Spinal cord (tissue), 10 donors: Measurements from ENCODE around the gene PDE3B. TPM values are rescaled to one million over a fixed set of nuclear protein-coding genes. Genes with fewer than 3 reads are reported as not detected.
"Not testable (repeated sequence)": the region's sequence is repeated elsewhere in the genome, so short reads cannot be mapped to it uniquely, and the experiment has no call there.

ENCODE experiments used
- DNase-seq, 6 donors: peaks; one replicate each; pipeline versions ENCODE4 v3.0.0 to v3.0.0-alpha.2; 2013 to 2015; ENCODE audit warnings: low spot score in 6 of 6, low read depth in 4 of 6
- H3K27ac ChIP-seq: one replicate; pipeline ENCODE4 v1.5.1; 2013; ENCODE audit warnings: low read depth, low read length, control low read depth
- H3K27me3 ChIP-seq: one replicate; pipeline ENCODE4 v1.6.1; 2013; ENCODE audit warnings: low read length; ENCODE audit not compliant: control insufficient read depth, insufficient read depth
- H3K36me3 ChIP-seq: one replicate; pipeline ENCODE4 v1.6.1; 2013; ENCODE audit warnings: low read length; ENCODE audit not compliant: control insufficient read depth, insufficient read depth
- H3K4me1 ChIP-seq: one replicate; pipeline ENCODE4 v1.6.1; 2013; ENCODE audit warnings: low read length; ENCODE audit not compliant: control insufficient read depth, insufficient read depth
- H3K4me3 ChIP-seq: one replicate; pipeline ENCODE4 v1.5.1; 2013; ENCODE audit warnings: low read depth, low read length, control low read depth
- H3K9me3 ChIP-seq: one replicate; pipeline ENCODE4 v1.6.1; 2013; ENCODE audit warnings: low read length; ENCODE audit not compliant: control insufficient read depth, insufficient read depth
- WGBS: methylation state at CpG from one replicate; pipeline ENCODE4 v1.1.5; 2013; ENCODE audit warnings: missing lambda C conversion rate; ENCODE audit not compliant: insufficient coverage; 5-methylcytosine and 5-hydroxymethylcytosine counted together
- polyA plus RNA-seq, 2 donors: library from polyadenylated mRNA; unstranded; fragments of 120-200 nt; gene quantifications; one replicate each; pipeline ENCODE4 v1.2.1, GENCODE V29; 2013; ENCODE audit not compliant: insufficient read length in 2 of 2
- total RNA-seq, 2 donors: library from RNA; depleted of rRNA in 1 of 2; stranded (reverse); fragments of 120-200 nt in 1 of 2; fragments of >200 nt in 1 of 2; gene quantifications; one replicate each; pipeline versions ENCODE4 v1.2.3 to v1.2.4, GENCODE V29; 2013 to 2014
- donor health status: healthy.

Gene PDE3B
- total and polyA plus RNA-seq, 4 donors, result 9.8 to 37.7 (median 14.7) TPM

GRCh38 chr11:14883683-14884082 is 240.1 kb downstream of the PDE3B start:
- not testable (repeated sequence) for H3K9me3 ChIP-seq, H3K36me3 ChIP-seq, DNase-seq, H3K27ac ChIP-seq, H3K4me1 ChIP-seq, H3K27me3 ChIP-seq, H3K4me3 ChIP-seq
- WGBS, result no CpG with 5 or more reads among the region's 1 CpG

DNA sequence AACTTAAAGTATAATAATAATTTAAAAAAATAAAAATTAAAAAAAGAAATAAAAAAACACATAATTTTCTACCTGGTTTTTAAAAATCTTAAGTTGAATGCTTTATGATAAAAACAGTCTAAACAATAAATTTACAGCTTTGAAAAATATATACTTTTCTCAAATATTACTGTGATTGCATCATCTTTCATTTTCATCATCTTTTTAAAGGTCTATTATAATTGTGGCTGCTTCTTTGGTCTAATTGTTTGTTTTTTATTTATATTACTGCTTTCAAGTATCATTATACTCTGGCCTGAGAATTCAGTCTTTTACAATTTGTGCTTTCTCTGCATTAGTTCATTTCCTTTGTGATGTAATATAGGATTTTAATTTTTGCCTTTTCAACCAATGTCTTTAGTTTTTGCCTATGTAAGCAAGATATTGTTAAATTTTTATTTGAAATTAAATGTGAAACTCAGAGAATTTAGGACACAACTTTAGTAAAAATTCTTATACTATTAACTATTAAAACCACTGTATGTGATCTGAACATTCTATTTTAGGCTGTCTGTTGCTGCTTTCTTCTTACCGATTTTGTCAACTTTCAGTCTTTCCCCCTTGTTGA is 241.2 kb downstream of the PDE3B start:
- WGBS, result no CpG with 5 or more reads among the region's 1 CpG

GRCh38 chr11:14886513-14886912 is 242.9 kb downstream of the PDE3B start:
- WGBS, result no CpG with 5 or more reads among the region's 1 CpG
- DNase-seq, result no peak
- Histone ChIP-seq H3K4me3 (no peak overlapping the region), H3K4me1 (peaks cover 15% of the 10 kb centered on the region), H3K27ac (no peak overlapping the region), H3K9me3 (no peaks in the 10 kb centered on the region), H3K27me3 (no peaks in the 10 kb centered on the region), H3K36me3 (no peaks in the 10 kb centered on the region)

More for the DNA sequence above, 241.2 kb downstream of the PDE3B start:
- DNase-seq, result no peak
- no peaks in the 10 kb centered on the region for H3K9me3 ChIP-seq
- peaks cover under 1% of the 10 kb centered on the region for H3K4me1 ChIP-seq
- no peaks in the 10 kb centered on the region for H3K27me3 ChIP-seq
- no peaks in the 10 kb centered on the region for H3K36me3 ChIP-seq
- no peak overlapping the region for H3K4me3 ChIP-seq
- H3K27ac ChIP-seq, result no peak overlapping the region

GRCh38 chr11:14891143-14892035 is 247.8 kb downstream of the PDE3B start:
- Histone ChIP-seq H3K36me3 (no peaks in the 10 kb centered on the region), H3K4me3 (peak overlapping the region; percentile 97), H3K4me1 (peaks cover 24% of the 10 kb centered on the region), H3K9me3 (no peaks in the 10 kb centered on the region), H3K27me3 (no peaks in the 10 kb centered on the region), H3K27ac (peak overlapping the region; percentile 79)
- DNase-seq, result peak; percentile 79 to 97 (median 87)
- under 1% methylated on average over 67 of the region's 67 CpGs for WGBS

- peak; percentile 84 to 98 (median 86) for DNase-seq
- H3K4me1 ChIP-seq, result peaks cover 24% of the 10 kb centered on the region
- peak within 1 kb of the TSS; percentile 97 for H3K4me3 ChIP-seq
- H3K36me3 ChIP-seq, result no peaks in the 10 kb centered on the region
- H3K9me3 ChIP-seq, result no peaks in the 10 kb centered on the region
- WGBS, result 0% methylated on average over 36 of the region's 36 CpGs
- H3K27ac ChIP-seq, result peak within 1 kb of the TSS; percentile 79
- no peaks in the 10 kb centered on the region for H3K27me3 ChIP-seq
These were observed 248.5 kb downstream of the PDE3B start, which contains the start of gene CYP2R1 for GRCh38 chr11:14892036-14892556. Gene CYP2R1 (minus strand): TSS chr11:14892231. CDS start chr11:14892205, 26 bp downstream.

DNA sequence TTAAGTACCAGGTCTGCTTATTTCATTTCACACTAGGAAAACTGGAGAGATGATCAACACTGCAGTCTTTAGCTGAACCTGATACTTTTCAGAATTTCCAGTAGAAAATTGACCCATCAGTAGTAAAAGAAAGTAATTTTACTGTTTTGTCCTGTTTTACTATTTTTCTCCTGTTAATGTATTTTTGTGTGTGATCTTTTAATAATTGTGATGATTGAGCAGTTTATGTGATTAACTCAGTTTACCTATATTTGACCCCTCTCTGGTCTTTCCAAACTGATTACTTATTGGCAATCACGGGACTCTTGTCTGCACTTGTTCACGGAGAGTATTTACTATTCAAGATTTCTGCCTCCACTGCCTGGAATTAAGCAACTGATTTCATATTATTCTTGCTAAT is 249.0 kb downstream of the PDE3B start:
- no peaks in the 10 kb centered on the region for H3K9me3 ChIP-seq
- DNase-seq, result no peak
- no peak overlapping the region for H3K27ac ChIP-seq
- H3K4me3 ChIP-seq, result peak overlapping the region; percentile 97
- no peaks in the 10 kb centered on the region for H3K36me3 ChIP-seq
- H3K27me3 ChIP-seq, result no peaks in the 10 kb centered on the region
- H3K4me1 ChIP-seq, result peaks cover 24% of the 10 kb centered on the region
- no CpG with 5 or more reads among the region's 2 CpGs for WGBS

DNA sequence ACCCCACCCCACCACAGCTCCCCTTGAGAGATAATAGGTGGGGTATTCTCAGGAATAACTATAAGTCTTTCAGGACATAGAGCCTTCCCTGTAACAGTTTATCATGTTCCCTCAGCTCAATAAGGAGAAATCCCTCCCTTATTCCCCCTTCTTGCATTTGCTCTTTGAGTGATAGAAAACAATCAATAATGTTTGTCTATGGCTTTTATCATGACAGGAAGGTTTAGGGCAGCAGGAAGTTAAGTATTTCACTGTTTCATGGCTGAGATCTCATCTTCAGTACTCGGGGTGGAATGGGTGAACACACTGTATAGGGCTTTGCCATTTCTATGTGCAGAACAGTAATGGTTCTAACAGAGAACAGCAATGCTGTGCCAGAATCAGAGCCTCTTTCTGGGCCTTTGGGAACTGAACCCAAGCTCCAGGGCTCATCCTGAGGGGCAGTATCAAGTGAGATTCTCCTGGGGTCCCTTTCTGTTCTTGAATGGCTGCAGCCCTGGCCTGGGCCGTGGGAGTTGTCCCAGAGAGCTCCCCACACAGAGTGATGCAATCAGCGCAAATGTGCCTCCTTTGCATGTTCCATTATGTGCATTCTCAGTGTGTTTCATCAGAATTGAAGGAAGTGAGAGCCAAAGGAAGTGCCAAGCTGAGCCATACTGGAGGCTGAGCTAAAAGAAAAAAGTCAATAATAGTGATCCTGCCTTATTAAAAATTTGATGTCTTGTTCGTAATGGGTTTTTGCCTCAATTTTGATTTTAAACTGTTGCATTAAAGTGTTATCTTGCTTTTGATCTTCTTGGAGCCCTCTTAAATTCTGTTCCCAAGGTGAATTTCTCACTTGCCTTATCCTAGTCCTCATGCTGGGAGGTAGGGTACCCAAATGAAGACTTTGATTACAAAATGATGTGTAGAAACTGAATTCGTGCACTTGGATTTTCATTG is 251.3 kb downstream of the PDE3B start:
- Histone ChIP-seq H3K9me3 (no peaks in the 10 kb centered on the region), H3K27ac (no peak overlapping the region), H3K4me1 (peaks cover 22% of the 10 kb centered on the region), H3K27me3 (no peaks in the 10 kb centered on the region), H3K36me3 (no peaks in the 10 kb centered on the region), H3K4me3 (no peak overlapping the region)
- WGBS, result 68% methylated on average over 3 of the region's 5 CpGs
- DNase-seq, result peak in 1 of 6 donors; percentile 11

DNA sequence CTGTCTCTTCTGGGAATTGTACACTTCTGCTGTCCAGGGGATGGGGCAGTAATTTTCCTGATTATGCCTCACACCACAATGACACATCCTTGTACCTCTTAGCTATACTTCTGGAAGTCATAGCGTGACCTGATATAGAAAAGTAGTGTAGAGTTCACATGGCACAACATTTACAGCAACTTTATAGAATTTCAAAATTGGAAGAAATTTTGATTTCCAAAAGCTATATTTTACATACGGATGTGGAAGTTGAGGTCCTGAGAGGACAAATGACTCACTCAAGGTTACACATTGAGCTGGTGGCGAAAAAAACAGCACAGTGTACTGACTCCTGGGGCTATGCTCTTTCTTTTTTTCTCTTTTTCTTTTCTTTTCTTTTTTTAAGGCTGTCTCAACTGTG is 254.8 kb downstream of the PDE3B start:
- H3K27me3 ChIP-seq, result no peaks in the 10 kb centered on the region
- no peak overlapping the region for H3K4me3 ChIP-seq
- WGBS, result no CpG with 5 or more reads among the region's 3 CpGs
- H3K36me3 ChIP-seq, result no peaks in the 10 kb centered on the region
- DNase-seq, result no peak
- no peaks in the 10 kb centered on the region for H3K9me3 ChIP-seq
- H3K4me1 ChIP-seq, result no peaks in the 10 kb centered on the region
- H3K27ac ChIP-seq, result no peak overlapping the region

GRCh38 chr11:14898906-14899305 is 255.3 kb downstream of the PDE3B start:
- Histone ChIP-seq H3K36me3 (no peaks in the 10 kb centered on the region), H3K4me1 (no peaks in the 10 kb centered on the region), H3K27ac (no peak overlapping the region), H3K27me3 (no peaks in the 10 kb centered on the region), H3K9me3 (no peaks in the 10 kb centered on the region), H3K4me3 (no peak overlapping the region)
- no peak for DNase-seq
- WGBS, result no CpG with 5 or more reads among the region's 2 CpGs
